Tibial nerve (tissue), 4 donors: ENCODE results near the gene RB1. TPM values are rescaled to one million over a fixed set of nuclear protein-coding genes. Genes with fewer than 3 reads are reported as not detected.
A peak's percentile ranks its signal among the peaks of the same experiment; 100 is the strongest.
"Not testable (repeated sequence)": the region's sequence is repeated elsewhere in the genome, so short reads cannot be mapped to it uniquely, and the experiment has no call there.

ENCODE experiments used
- DNase-seq, 2 donors: peaks; one replicate each; pipeline ENCODE4 v3.0.0-alpha.2; 2019; ENCODE audit warnings: low spot score in 2 of 2
- H3K27ac ChIP-seq, 4 donors: fragments of 200-600 bp; sonication (generic) in 3 of 4; one replicate each; pipeline ENCODE4 v1.5.1; 2017 to 2019; ENCODE audit warnings: mild to moderate bottlenecking in 1 of 4
- H3K27me3 ChIP-seq, 2 donors: fragments of 200-600 bp; sonication (generic) in 1 of 2; one replicate each; pipeline versions ENCODE4 v1.5.1 to v1.6.0; 2017 to 2019
- H3K36me3 ChIP-seq, 3 donors: fragments of 200-600 bp; sonication (generic); one replicate each; pipeline ENCODE4 v1.5.1; 2018 to 2019
- H3K4me1 ChIP-seq, 4 donors: fragments of 200-600 bp; sonication (generic) in 3 of 4; one replicate each; pipeline ENCODE4 v1.5.1; 2017 to 2019
- H3K4me3 ChIP-seq, 4 donors: fragments of 200-600 bp; sonication (generic) in 3 of 4; one replicate each; pipeline ENCODE4 v1.5.1; 2017 to 2019; ENCODE audit warnings: mild to moderate bottlenecking in 1 of 4, moderate library complexity in 1 of 4
- H3K9me3 ChIP-seq, 4 donors: fragments of 200-600 bp; sonication (generic) in 3 of 4; one replicate each; pipeline ENCODE4 v1.5.1; 2017 to 2019
- CTCF ChIP-seq, 5 experiments: fragments of 200-600 bp in 3 of 5; fragments of 450-650 bp in 2 of 5; sonication (generic) in 3 of 5; IDR thresholded peaks; one replicate each; pipeline ENCODE4 v1.5.1; 2016 to 2019; ENCODE audit warnings: antibody characterized with exemption in 5 of 5, mild to moderate bottlenecking in 3 of 5, moderate library complexity in 2 of 5
- EP300 ChIP-seq, 2 donors: sonication (generic); formaldehyde crosslinking; IDR thresholded peaks; one replicate each; pipeline ENCODE4 v1.6.1; 2017; ENCODE audit warnings: antibody characterized with exemption in 2 of 2, mild to moderate bottlenecking in 1 of 2
- POLR2A ChIP-seq, 2 donors: fragments of 450-650 bp; IDR thresholded peaks; one replicate each; pipeline ENCODE4 v1.6.1; 2017; ENCODE audit warnings: antibody characterized with exemption in 2 of 2, mild to moderate bottlenecking in 2 of 2, moderate library complexity in 2 of 2
- WGBS, 2 donors: methylation state at CpG; one replicate each; pipeline ENCODE4 v1.1.5; 2018; 5-methylcytosine and 5-hydroxymethylcytosine counted together
- total RNA-seq, 4 donors: library from RNA; depleted of rRNA; stranded (reverse); fragments of >200 nt; gene quantifications; one replicate each; pipeline ENCODE4 v1.1.0, GENCODE V29; 2016

RB1 gene
- total RNA-seq, 4 donors from 2014 or later: 31.0 to 59.7 (median 45.1) TPM

- H3K27me3 ChIP-seq: no peaks in the 10 kb centered on the region
- no peak overlapping the region for H3K4me3 ChIP-seq
- TF ChIP-seq EP300 (IDR thresholded peaks at IDR 0.05): no peak
- 85 to 89% methylated on average over 2 of the region's 2 CpGs for WGBS, 2 donors
- peaks cover 0 to 17% (median 0%) of the 10 kb centered on the region in 4 donors for H3K4me1 ChIP-seq
- peak overlapping the region in 1 of 4 donors; percentile 57 for H3K27ac ChIP-seq
- H3K9me3 ChIP-seq: peaks cover 0 to 24% (median 8%) of the 10 kb centered on the region in 4 donors
- DNase-seq: no peak
- peaks cover 0 to 28% (median 0%) of the 10 kb centered on the region in 3 donors for H3K36me3 ChIP-seq
Observed at GRCh38 chr13:48449656-48450055, 146.1 kb downstream of the RB1 start.

GRCh38 chr13:48451196-48451595 lies 147.6 kb downstream of the RB1 start:
- not testable (repeated sequence) for H3K27me3 ChIP-seq, H3K27ac ChIP-seq, DNase-seq, H3K4me3 ChIP-seq
- Histone ChIP-seq H3K4me1 (peaks cover 0 to 15% (median 0%) of the 10 kb centered on the region in 4 donors), H3K9me3 (peaks cover 0 to 24% (median 8%) of the 10 kb centered on the region in 4 donors), H3K36me3 (peaks cover 0 to 33% (median 0%) of the 10 kb centered on the region in 3 donors)

- Histone ChIP-seq H3K9me3 (peaks cover 0 to 3% (median 0%) of the 10 kb centered on the region in 4 donors), H3K36me3 (peaks cover 0 to 69% (median 18%) of the 10 kb centered on the region in 3 donors), H3K4me1 (no peaks in the 10 kb centered on the region), H3K27ac (no peak overlapping the region), H3K27me3 (no peaks in the 10 kb centered on the region), H3K4me3 (no peak overlapping the region)
- TF ChIP-seq POLR2A (IDR thresholded peaks at IDR 0.05) (no peak), CTCF (IDR thresholded peaks at IDR 0.05) (no peak), EP300 (IDR thresholded peaks at IDR 0.05) (no peak)
- 93 to 94% methylated on average over 7 to 10 of the region's 10 CpGs for WGBS, 2 donors
- DNase-seq: no peak
Observed at GRCh38 chr13:48456546-48456945, 153.0 kb downstream of the RB1 start.

GRCh38 chr13:48457578-48458242 lies 154.2 kb downstream of the RB1 start:
- TF ChIP-seq POLR2A (IDR thresholded peaks at IDR 0.05) (no peak), CTCF (IDR thresholded peaks at IDR 0.05) (no peak), EP300 (IDR thresholded peaks at IDR 0.05) (no peak)
- H3K4me3 ChIP-seq: no peak overlapping the region
- H3K9me3 ChIP-seq: no peaks in the 10 kb centered on the region
- no peak overlapping the region for H3K27ac ChIP-seq
- H3K27me3 ChIP-seq: no peaks in the 10 kb centered on the region
- 88 to 98% methylated on average over 26 to 28 of the region's 28 CpGs for WGBS, 2 donors
- peaks cover 0 to 81% (median 18%) of the 10 kb centered on the region in 3 donors for H3K36me3 ChIP-seq
- no peaks in the 10 kb centered on the region for H3K4me1 ChIP-seq
- no peak for DNase-seq

GRCh38 chr13:48475230-48475629 lies 171.7 kb downstream of the RB1 start:
- H3K27ac ChIP-seq: no peak overlapping the region
- H3K4me1 ChIP-seq: peaks cover 0 to 20% (median 2%) of the 10 kb centered on the region in 4 donors
- no peak overlapping the region for H3K4me3 ChIP-seq
- H3K36me3 ChIP-seq: peaks cover 0 to 40% (median 4%) of the 10 kb centered on the region in 3 donors
- no peak for DNase-seq
- no peaks in the 10 kb centered on the region for H3K27me3 ChIP-seq
- TF ChIP-seq CTCF (IDR thresholded peaks at IDR 0.05) (no peak), EP300 (IDR thresholded peaks at IDR 0.05) (no peak), POLR2A (IDR thresholded peaks at IDR 0.05) (no peak)
- 92 to 96% methylated on average over 2 of the region's 2 CpGs for WGBS, 2 donors
- no peaks in the 10 kb centered on the region for H3K9me3 ChIP-seq

GRCh38 chr13:48476215-48476614 lies 172.7 kb downstream of the RB1 start:
- Histone ChIP-seq H3K9me3 (no peaks in the 10 kb centered on the region), H3K4me3 (no peak overlapping the region), H3K27ac (peak overlapping the region in 2 of 4 donors; percentile 5 to 14), H3K36me3 (peaks cover 0 to 41% (median 4%) of the 10 kb centered on the region in 3 donors), H3K27me3 (no peaks in the 10 kb centered on the region), H3K4me1 (peaks cover 0 to 20% (median 2%) of the 10 kb centered on the region in 4 donors)
- TF ChIP-seq POLR2A (IDR thresholded peaks at IDR 0.05): no peak
- no peak for TF ChIP-seq CTCF (IDR thresholded peaks at IDR 0.05)
- TF ChIP-seq EP300 (IDR thresholded peaks at IDR 0.05): no peak
- no peak for DNase-seq
